Spleen (tissue), 7 donors: ENCODE data around the gene ZXDC.

ENCODE experiments used
- CTCF ChIP-seq, 11 experiments: fragments of 200-600 bp in 7 of 11; fragments of 450-650 bp in 4 of 11; sonication (generic) in 4 of 11; IDR thresholded peaks in 8 of 11; conservative IDR thresholded peaks in 3 of 11; 1 replicate in 7 of 11; 2 replicates in 4 of 11; pipeline versions ENCODE4 v1.4.0 to v1.8.0; 2016 to 2021; ENCODE audit warnings: antibody characterized with exemption in 11 of 11, inconsistent platforms in 4 of 11, mild to moderate bottlenecking in 1 of 11
- POLR2A ChIP-seq, 3 donors: fragments of 450-650 bp; IDR thresholded peaks; one replicate each; pipeline ENCODE4 v1.5.1; 2017; ENCODE audit warnings: antibody characterized with exemption in 3 of 3, mild to moderate bottlenecking in 1 of 3
- donor health status: DM: no; HTN: no; CAD: no; lungs with moderate emphysema.
- donor health status: DM: no; HTN: no; CAD: no.
- donor health status: DM: no; HTN: no; CAD: no.

DNA sequence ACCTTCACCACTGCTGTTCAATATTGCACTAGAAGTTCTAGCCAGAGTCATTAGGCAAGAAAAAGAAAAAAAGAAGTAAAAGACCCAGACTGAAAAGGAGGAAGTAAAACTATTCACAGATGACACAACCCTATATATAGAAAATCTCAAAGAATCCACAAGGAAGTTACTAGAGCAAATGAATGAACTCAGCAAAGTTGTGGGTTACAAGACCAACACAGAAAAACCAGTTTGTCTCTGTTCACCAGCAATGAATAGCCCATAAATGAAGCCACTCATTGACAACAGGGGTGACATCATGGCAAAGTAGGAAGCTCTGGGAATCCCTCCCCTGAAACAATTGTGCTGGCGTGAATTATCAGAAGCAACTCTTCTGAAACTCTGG is 76.3 kb downstream of the ZXDC start:
- TF ChIP-seq CTCF (IDR thresholded peaks at IDR 0.05 in 8 of 11, conservative IDR thresholded peaks at IDR 0.05 in 3 of 11), result no peak
- TF ChIP-seq POLR2A (IDR thresholded peaks at IDR 0.05), result no peak
